ENCODE data around the gene ENGASE. TPM values are rescaled to one million over a fixed set of nuclear protein-coding genes. Genes with fewer than 3 reads are reported as not detected.

The ENGASE gene
- total RNA-seq, 1 donor from 2014 or later = 11.7 TPM

- no peak overlapping the region for H3K27ac Mint-ChIP-seq
These were observed 13.8 kb downstream of the ENGASE start for GRCh38 chr17:79088247-79088996.

GRCh38 chr17:79088997-79089328 lies 14.3 kb downstream of the ENGASE start:
- Histone ChIP-seq H3K9ac (no peak overlapping the region), H2AFZ (replicated peaks) (no peak overlapping the region), H3K9me3 (ENCODE audit: low read depth) (no peaks in the 10 kb centered on the region), H3K36me3 (no peaks in the 10 kb centered on the region), H4K20me1 (ENCODE audit: low read depth) (peaks cover 4% of the 10 kb centered on the region), H3F3A (ENCODE audit: low read depth) (no peaks in the 10 kb centered on the region), H3K79me2 (ENCODE audit: low read depth) (no peaks in the 10 kb centered on the region), H3K4me1 (no peaks in the 10 kb centered on the region), H3K27me3 (no peaks in the 10 kb centered on the region), H3K27ac (no peak overlapping the region), H3K4me3 (no peak overlapping the region), H3K4me2 (no peak overlapping the region)
- Mint-ChIP-seq H3K27me3 (ENCODE audit: insufficient read depth, low read depth) (peaks cover 5% of the 10 kb centered on the region), H3K27ac (no peak overlapping the region), H3K36me3 (no peaks in the 10 kb centered on the region), H3K9me3 (no peaks in the 10 kb centered on the region), H3K4me3 (no peak overlapping the region), H3K4me1 (peaks cover 10% of the 10 kb centered on the region)
- DNase-seq (ENCODE audit: low spot score) = no peak
- TF ChIP-seq CTCF (IDR thresholded peaks at IDR 0.05) = no peak

More at GRCh38 chr17:79088247-79088996, 13.8 kb downstream of the ENGASE start:
- DNase-seq (ENCODE audit: low spot score) = no peak
- no peaks in the 10 kb centered on the region for H3K79me2 ChIP-seq (ENCODE audit: low read depth)
- no peak overlapping the region for H3K27ac ChIP-seq
- H3K27me3 Mint-ChIP-seq (ENCODE audit: insufficient read depth, low read depth) = peaks cover 5% of the 10 kb centered on the region
- no peak overlapping the region for H3K4me3 Mint-ChIP-seq
- H3K36me3 ChIP-seq = no peaks in the 10 kb centered on the region
- H3K4me1 Mint-ChIP-seq = peaks cover 10% of the 10 kb centered on the region
- H3K9me3 ChIP-seq (ENCODE audit: low read depth) = no peaks in the 10 kb centered on the region
- no peak overlapping the region for H3K4me3 ChIP-seq
- H3K4me2 ChIP-seq = no peak overlapping the region
- TF ChIP-seq CTCF (IDR thresholded peaks at IDR 0.05) (no peak), EZH2phosphoT487 (IDR thresholded peaks at IDR 0.05) (no peak), EZH2 (IDR thresholded peaks at IDR 0.05) (no peak)
- H3K9ac ChIP-seq = no peak overlapping the region
- no peaks in the 10 kb centered on the region for H3K4me1 ChIP-seq
- no peaks in the 10 kb centered on the region for H3K27me3 ChIP-seq
- H3F3A ChIP-seq (ENCODE audit: low read depth) = no peaks in the 10 kb centered on the region
- no peak overlapping the region for H2AFZ ChIP-seq (replicated peaks)
- no peaks in the 10 kb centered on the region for H3K36me3 Mint-ChIP-seq
- H4K20me1 ChIP-seq (ENCODE audit: low read depth) = peaks cover 4% of the 10 kb centered on the region
- H3K9me3 Mint-ChIP-seq = no peaks in the 10 kb centered on the region

GRCh38 chr17:79089720-79090442 lies 15.3 kb downstream of the ENGASE start:
- Histone ChIP-seq H3F3A (ENCODE audit: low read depth) (no peaks in the 10 kb centered on the region), H3K4me2 (no peak overlapping the region), H4K20me1 (ENCODE audit: low read depth) (peaks cover 4% of the 10 kb centered on the region), H3K79me2 (ENCODE audit: low read depth) (no peaks in the 10 kb centered on the region), H3K36me3 (no peaks in the 10 kb centered on the region), H3K9ac (no peak overlapping the region), H3K4me1 (no peaks in the 10 kb centered on the region), H3K9me3 (ENCODE audit: low read depth) (no peaks in the 10 kb centered on the region), H3K27me3 (no peaks in the 10 kb centered on the region), H3K27ac (no peak overlapping the region), H2AFZ (replicated peaks) (no peak overlapping the region), H3K4me3 (no peak overlapping the region)
- Mint-ChIP-seq H3K27me3 (ENCODE audit: insufficient read depth, low read depth) (peaks cover 5% of the 10 kb centered on the region), H3K9me3 (no peaks in the 10 kb centered on the region), H3K27ac (no peak overlapping the region), H3K4me1 (peaks cover 14% of the 10 kb centered on the region), H3K36me3 (no peaks in the 10 kb centered on the region), H3K4me3 (no peak overlapping the region)
- TF ChIP-seq CTCF (IDR thresholded peaks at IDR 0.05) = no peak
- no peak for TF ChIP-seq EZH2phosphoT487 (IDR thresholded peaks at IDR 0.05)
- TF ChIP-seq EZH2 (IDR thresholded peaks at IDR 0.05) = no peak
- no peak for DNase-seq (ENCODE audit: low spot score)

Data from neural progenitor cell (in vitro differentiated cells).